Uterus (tissue), 4 donors: Measurements from ENCODE around the gene CD33. TPM values are rescaled to one million over a fixed set of nuclear protein-coding genes. Genes with fewer than 3 reads are reported as not detected.

Experiments
- DNase-seq, 2 donors: peaks; one replicate each; pipeline ENCODE4 v3.0.0-alpha.2; 2019 to 2020
- H3K27ac ChIP-seq, 2 donors: fragments of 200-600 bp; sonication (generic); 1 replicate in 1 of 2; 2 replicates in 1 of 2; pipeline ENCODE4 v1.5.1; 2016 to 2018
- H3K27me3 ChIP-seq, 2 donors: fragments of 200-600 bp; sonication (generic); one replicate each; pipeline ENCODE4 v1.5.1; 2018 to 2019; ENCODE audit warnings: control low read depth in 1 of 2
- H3K36me3 ChIP-seq, 2 donors: fragments of 200-600 bp; sonication (generic); one replicate each; pipeline ENCODE4 v1.5.1; 2019; ENCODE audit warnings: control low read depth in 1 of 2
- H3K4me1 ChIP-seq, 2 donors: fragments of 200-600 bp; sonication (generic); one replicate each; pipeline ENCODE4 v1.5.1; 2018 to 2019; ENCODE audit warnings: control low read depth in 1 of 2
- H3K4me3 ChIP-seq, 2 donors: fragments of 200-600 bp; sonication (generic); 1 replicate in 1 of 2; 2 replicates in 1 of 2; pipeline ENCODE4 v1.5.1; 2018 to 2019; ENCODE audit warnings: mild to moderate bottlenecking in 1 of 2
- H3K9me3 ChIP-seq, 2 donors: fragments of 200-600 bp; sonication (generic); one replicate each; pipeline ENCODE4 v1.5.1; 2019; ENCODE audit warnings: control low read depth in 1 of 2
- CTCF ChIP-seq, 4 experiments: fragments of 200-600 bp in 2 of 4; fragments of 450-650 bp in 2 of 4; sonication (generic) in 2 of 4; IDR thresholded peaks; one replicate each; pipeline ENCODE4 v1.5.1; 2016 to 2019; ENCODE audit warnings: antibody characterized with exemption in 4 of 4, mild to moderate bottlenecking in 2 of 4, moderate library complexity in 1 of 4
- POLR2A ChIP-seq, 2 donors: fragments of 450-650 bp; IDR thresholded peaks; one replicate each; pipeline ENCODE4 v1.6.1; 2016; ENCODE audit warnings: antibody characterized with exemption in 2 of 2, mild to moderate bottlenecking in 1 of 2, moderate library complexity in 1 of 2
- intact Hi-C: fragments of 100-400 bp; cut with DNase I; formaldehyde crosslinking; loops from one replicate; pipeline ENCODE4 v1.15.1; 2023; ENCODE audit warnings: low total_unique reads
- total RNA-seq, 4 donors: library from RNA; depleted of rRNA in 3 of 4; stranded (reverse); fragments of >200 nt in 3 of 4; gene quantifications; one replicate each; pipeline versions ENCODE4 v1.1.0 to v1.2.4, GENCODE V29; 2014 to 2023
- donor health status: DM: yes; HTN: yes; CAD: no.

CD33 gene
- total RNA-seq, 4 donors from 2014 or later = 0.26 to 3.3 (median 3.0) TPM; not detected in 1

- no peaks in the 10 kb centered on the region for H3K27me3 ChIP-seq
- H3K27ac ChIP-seq = no peak overlapping the region
- intact Hi-C loops = no loop called here
- H3K4me1 ChIP-seq = no peaks in the 10 kb centered on the region
- no peaks in the 10 kb centered on the region for H3K9me3 ChIP-seq
- no peak for DNase-seq
- TF ChIP-seq POLR2A (IDR thresholded peaks at IDR 0.05) = no peak
- TF ChIP-seq CTCF (IDR thresholded peaks at IDR 0.05) = no peak
- no peak overlapping the region for H3K4me3 ChIP-seq
- no peaks in the 10 kb centered on the region for H3K36me3 ChIP-seq
These were observed 32.2 kb upstream of the CD33 start for GRCh38 chr19:51192689-51193088.

GRCh38 chr19:51194527-51195315 is 30.2 kb upstream of the CD33 start:
- DNase-seq = no peak
- TF ChIP-seq POLR2A (IDR thresholded peaks at IDR 0.05) (no peak), CTCF (IDR thresholded peaks at IDR 0.05) (no peak)
- no peak overlapping the region for H3K27ac ChIP-seq
- H3K4me1 ChIP-seq = no peaks in the 10 kb centered on the region
- H3K36me3 ChIP-seq = no peaks in the 10 kb centered on the region
- no peaks in the 10 kb centered on the region for H3K27me3 ChIP-seq
- H3K4me3 ChIP-seq = no peak overlapping the region
- intact Hi-C loops = no loop called here
- no peaks in the 10 kb centered on the region for H3K9me3 ChIP-seq

- intact Hi-C loops = no loop called here
- H3K27ac ChIP-seq = no peak overlapping the region
These were observed 29.6 kb upstream of the CD33 start for GRCh38 chr19:51195316-51195586.

GRCh38 chr19:51195616-51196015 is 29.3 kb upstream of the CD33 start:
- H3K9me3 ChIP-seq = no peaks in the 10 kb centered on the region
- H3K4me1 ChIP-seq = no peaks in the 10 kb centered on the region
- no peak for DNase-seq
- H3K27ac ChIP-seq = no peak overlapping the region
- TF ChIP-seq POLR2A (IDR thresholded peaks at IDR 0.05) = no peak
- no peak for TF ChIP-seq CTCF (IDR thresholded peaks at IDR 0.05)
- H3K27me3 ChIP-seq = no peaks in the 10 kb centered on the region
- H3K36me3 ChIP-seq = no peaks in the 10 kb centered on the region
- intact Hi-C loops = no loop called here
- no peak overlapping the region for H3K4me3 ChIP-seq

More at GRCh38 chr19:51195316-51195586, 29.6 kb upstream of the CD33 start:
- Histone ChIP-seq H3K4me1 (no peaks in the 10 kb centered on the region), H3K36me3 (no peaks in the 10 kb centered on the region), H3K9me3 (no peaks in the 10 kb centered on the region), H3K4me3 (no peak overlapping the region), H3K27me3 (no peaks in the 10 kb centered on the region)
- no peak for DNase-seq
- TF ChIP-seq CTCF (IDR thresholded peaks at IDR 0.05) (no peak), POLR2A (IDR thresholded peaks at IDR 0.05) (no peak)

GRCh38 chr19:51196181-51196580 is 28.7 kb upstream of the CD33 start:
- Histone ChIP-seq H3K9me3 (no peaks in the 10 kb centered on the region), H3K4me1 (no peaks in the 10 kb centered on the region), H3K36me3 (no peaks in the 10 kb centered on the region), H3K27me3 (no peaks in the 10 kb centered on the region), H3K4me3 (no peak overlapping the region), H3K27ac (no peak overlapping the region)
- DNase-seq = no peak
- intact Hi-C loops = no loop called here
- TF ChIP-seq CTCF (IDR thresholded peaks at IDR 0.05) = no peak
- no peak for TF ChIP-seq POLR2A (IDR thresholded peaks at IDR 0.05)
